ENCODE results near the gene PRSS57. TPM values are rescaled to one million over a fixed set of nuclear protein-coding genes. Genes with fewer than 3 reads are reported as not detected.

Gene PRSS57
- total and polyA plus RNA-seq, 2 of the 8 experiments (the other 6 are each of a cell fraction or from before 2014, with no cell fraction given) = not detected

- H3K23ac ChIP-seq (ENCODE audit: insufficient read length) = no peak overlapping the region
- no peak overlapping the region for H2AK5ac ChIP-seq (ENCODE audit: low read depth, low read length)
- no peaks in the 10 kb centered on the region for H3K23me2 ChIP-seq (ENCODE audit: low read depth, low read length)
- H3K4me1 ChIP-seq (replicated peaks in 1 of 4; ENCODE audit: control insufficient read depth in 3 of 4, insufficient read depth in 4 of 4, low read length in 3 of 4) = no peaks in the 10 kb centered on the region; a peak in 1 of 7 replicates
- H4K8ac ChIP-seq (ENCODE audit: extremely low read depth, insufficient read depth, low read length) = no peak overlapping the region
- no peak overlapping the region for H4K91ac ChIP-seq (replicated peaks; ENCODE audit: insufficient read length, low read length)
- no peak overlapping the region for H3K27ac ChIP-seq (ENCODE audit: low read depth, low read length)
- H3K14ac ChIP-seq (ENCODE audit: insufficient read length) = no peak overlapping the region
- no peaks in the 10 kb centered on the region for H4K20me1 ChIP-seq (replicated peaks in 1 of 2; ENCODE audit: control insufficient read depth in 1 of 2, insufficient read depth in 2 of 2, low read length in 2 of 2)
- no peak overlapping the region for H3K4me2 ChIP-seq (ENCODE audit: insufficient read depth in 1 of 2, low read depth in 2 of 2, low read length in 2 of 2)
- no peaks in the 10 kb centered on the region for H3K79me1 ChIP-seq (ENCODE audit: low read depth, low read length)
- POLR2A ChIA-PET (ENCODE audit: partially characterized antibody) = interaction anchor here (1.5 kb wide), 1 partner anchor 10 kb away, joined by 9 read pairs; no protein-coding TSS in a partner anchor
- FAIRE-seq (no peak), DNase-seq (ENCODE audit: low read depth in 1 of 2, low spot score in 2 of 2) (no peak)
- H3K9me3 ChIP-seq (ENCODE audit: insufficient read depth in 2 of 2, low read depth in 1 of 2, low read length in 1 of 2) = no peaks in the 10 kb centered on the region; a peak in 1 of 4 replicates
- H4K5ac ChIP-seq (ENCODE audit: insufficient read length, low read depth, low read length) = no peak overlapping the region
- H3K79me2 ChIP-seq (ENCODE audit: control insufficient read depth in 1 of 2, insufficient read depth in 2 of 2, low read length in 2 of 2) = no peaks in the 10 kb centered on the region
- no peak overlapping the region for H3K9ac ChIP-seq (replicated peaks in 1 of 4; ENCODE audit: extremely low read depth in 1 of 4, low read depth in 3 of 4, low read length in 3 of 4)
- no peak overlapping the region for H2BK120ac ChIP-seq (replicated peaks; ENCODE audit: low read depth, low read length)
- H3K18ac ChIP-seq (ENCODE audit: extremely low read depth, low read length) = no peak overlapping the region
- no peak for TF ChIP-seq SIN3A (conservative IDR thresholded peaks at IDR 0.05 in 1 of 2, IDR thresholded peaks at IDR 0.05 in 1 of 2; ENCODE audit: low read depth in 1 of 2, low read length in 2 of 2)
- peak; percentile 85 for TF ChIP-seq FOSL1 (IDR thresholded peaks at IDR 0.05; ENCODE audit: insufficient read depth, low read depth, low read length)
- 0 out of 2 replicates have a peak, but pooled peaks have one; percentile 24 for TF ChIP-seq GABPA (IDR thresholded peaks at IDR 0.05; ENCODE audit: borderline replicate concordance, insufficient read depth, low read length)
- no peak for TF ChIP-seq SP2 (IDR thresholded peaks at IDR 0.05; ENCODE audit: low read length)
- no peak for TF ChIP-seq E2F6 (IDR thresholded peaks at IDR 0.05)
- no peak for TF ChIP-seq SRF (IDR thresholded peaks at IDR 0.05; ENCODE audit: low read depth, low read length)
- TF ChIP-seq CTCF (IDR thresholded peaks at IDR 0.05; ENCODE audit: control extremely low read depth in 1 of 3, insufficient read depth in 1 of 3, low read depth in 1 of 3, low read length in 3 of 3) = peak; percentile 41 to 55 (median 52)
- TF ChIP-seq TEAD4 (IDR thresholded peaks at IDR 0.05; ENCODE audit: low read depth, low read length) = no peak
- H2BK15ac ChIP-seq (ENCODE audit: low read length) = 0 out of 2 replicates have a peak overlapping the region, but pooled peaks have one; percentile 61
- H2BK12ac ChIP-seq (ENCODE audit: low read depth, low read length) = no peak overlapping the region
- 76% methylated on average over 9 of the region's 9 CpGs; no CpG with 5 or more reads in 1 of the 2 experiments for WGBS, 2 experiments (ENCODE audit: extremely low coverage in 1 of 2, insufficient coverage in 1 of 2, insufficient read length in 1 of 2, insufficient replicate concordance in 2 of 2, low coverage in 1 of 2, low lambda C conversion rate in 2 of 2, missing lambda C conversion rate in 1 of 2)
- peaks cover 0 to 12% (median 2%) of the 10 kb centered on the region in 4 experiments; a peak in 3 of 7 replicates for H3K27me3 ChIP-seq (replicated peaks in 1 of 4; ENCODE audit: control insufficient read depth in 3 of 4, extremely low read depth in 1 of 4, insufficient read depth in 3 of 4, low read length in 3 of 4)
- H3K4ac ChIP-seq (replicated peaks; ENCODE audit: insufficient read length, low read depth, low read length) = no peak overlapping the region
- no peak overlapping the region for H2AFZ ChIP-seq (ENCODE audit: low read length)
- CTCF ChIA-PET (ENCODE audit: partially characterized antibody) = interaction anchor here (0.5 to 2.8 kb wide), 34 partner anchors 9 to 275 kb away, joined by 3 to 16 read pairs (median 4); no protein-coding TSS in a partner anchor
- no peak overlapping the region for H3K4me3 ChIP-seq (ENCODE audit: extremely low read depth in 1 of 4, insufficient read depth in 2 of 4, low read depth in 3 of 4, low read length in 4 of 4)
- H2BK20ac ChIP-seq (ENCODE audit: low read length) = no peak overlapping the region
- no peak overlapping the region for H2BK5ac ChIP-seq (ENCODE audit: low read depth, low read length)
- no peak overlapping the region for H3K56ac ChIP-seq (replicated peaks; ENCODE audit: insufficient read length, low read depth, low read length)
- no peaks in the 10 kb centered on the region for H3K36me3 ChIP-seq (ENCODE audit: control insufficient read depth in 2 of 4, insufficient read depth in 4 of 4, low read length in 3 of 4)
Observed at GRCh38 chr19:670609-671075, 24.6 kb downstream of the PRSS57 start.

Measured in H1 (cell line).